ENCODE data around the gene ALK. TPM values are rescaled to one million over a fixed set of nuclear protein-coding genes. Genes with fewer than 3 reads are reported as not detected.

The ALK gene
- total and polyA plus RNA-seq, 12 donors, result 0.09 to 1.8 (median 0.53) TPM; not detected in 1

DNA sequence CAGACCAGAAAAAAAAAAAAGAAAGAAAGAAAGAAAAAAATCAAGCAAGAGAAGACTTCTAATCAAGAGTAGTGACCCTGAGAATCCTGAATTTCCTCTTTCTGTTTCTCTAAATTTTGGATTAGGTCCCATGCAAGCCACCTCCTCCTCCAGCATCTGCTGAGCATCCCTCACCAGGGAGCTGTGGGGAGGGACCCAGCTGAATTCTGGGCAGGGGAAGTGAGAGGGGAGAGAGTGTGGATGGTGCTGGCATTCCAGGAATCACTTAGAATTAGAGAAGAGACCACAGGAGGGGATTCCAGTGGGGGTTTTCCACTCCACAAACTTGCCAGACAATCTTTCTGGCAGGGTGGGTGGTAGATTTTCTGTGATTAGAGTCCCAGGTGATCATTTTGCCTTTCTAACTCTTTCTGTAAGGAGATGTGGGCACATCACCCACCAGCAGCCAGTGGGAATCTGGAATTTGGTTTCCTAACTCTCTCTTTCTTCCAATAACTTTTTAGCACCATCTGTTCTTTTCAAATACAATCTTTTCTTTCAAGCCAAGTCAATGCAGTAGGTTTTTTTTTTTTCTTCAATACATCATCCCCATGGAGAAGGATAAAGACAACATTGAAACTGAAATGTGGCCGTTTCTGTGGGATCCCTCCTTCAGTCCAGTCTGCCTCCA lies 526.9 kb downstream of the ALK start:
- no peak for DNase-seq
- Histone ChIP-seq H3K27me3 (no peaks in the 10 kb centered on the region), H3K27ac (no peak overlapping the region), H3K4me3 (no peak overlapping the region), H3K9me3 (replicated peaks in 1 of 3) (no peaks in the 10 kb centered on the region), H3K4me1 (replicated peaks in 1 of 2) (no peaks in the 10 kb centered on the region), H3K36me3 (replicated peaks in 1 of 2) (no peaks in the 10 kb centered on the region)
- TF ChIP-seq, protein P1, sequence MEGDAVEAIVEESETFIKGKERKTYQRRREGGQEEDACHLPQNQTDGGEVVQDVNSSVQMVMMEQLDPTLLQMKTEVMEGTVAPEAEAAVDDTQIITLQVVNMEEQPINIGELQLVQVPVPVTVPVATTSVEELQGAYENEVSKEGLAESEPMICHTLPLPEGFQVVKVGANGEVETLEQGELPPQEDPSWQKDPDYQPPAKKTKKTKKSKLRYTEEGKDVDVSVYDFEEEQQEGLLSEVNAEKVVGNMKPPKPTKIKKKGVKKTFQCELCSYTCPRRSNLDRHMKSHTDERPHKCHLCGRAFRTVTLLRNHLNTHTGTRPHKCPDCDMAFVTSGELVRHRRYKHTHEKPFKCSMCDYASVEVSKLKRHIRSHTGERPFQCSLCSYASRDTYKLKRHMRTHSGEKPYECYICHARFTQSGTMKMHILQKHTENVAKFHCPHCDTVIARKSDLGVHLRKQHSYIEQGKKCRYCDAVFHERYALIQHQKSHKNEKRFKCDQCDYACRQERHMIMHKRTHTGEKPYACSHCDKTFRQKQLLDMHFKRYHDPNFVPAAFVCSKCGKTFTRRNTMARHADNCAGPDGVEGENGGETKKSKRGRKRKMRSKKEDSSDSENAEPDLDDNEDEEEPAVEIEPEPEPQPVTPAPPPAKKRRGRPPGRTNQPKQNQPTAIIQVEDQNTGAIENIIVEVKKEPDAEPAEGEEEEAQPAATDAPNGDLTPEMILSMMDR (IDR thresholded peaks at IDR 0.05), result no peak
- no peak for TF ChIP-seq POLR2A (IDR thresholded peaks at IDR 0.05)
- WGBS, 4 donors, result 33 to 50% (median 41%) methylated on average over 1 of the region's 1 CpG
- intact Hi-C loops (cut with DNase I), result no loop called here

DNA sequence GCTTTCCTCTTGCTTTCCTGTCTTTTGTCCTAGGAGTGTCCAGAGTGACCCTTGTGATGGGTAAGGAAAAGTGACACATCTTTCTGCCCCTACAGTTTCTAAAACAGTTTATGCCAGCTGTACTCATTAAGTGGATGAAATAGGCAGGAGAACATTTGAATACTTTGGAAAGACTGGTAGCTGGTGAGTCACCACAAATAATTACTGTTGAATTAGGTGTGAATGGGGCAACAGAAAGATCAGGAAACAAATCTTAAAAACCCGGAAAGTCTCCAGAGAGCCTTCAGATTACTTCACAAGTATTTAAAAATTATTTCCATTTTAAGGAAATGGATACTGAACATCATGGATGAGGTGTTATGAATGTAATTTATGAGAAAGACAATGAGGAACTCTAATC lies 527.7 kb downstream of the ALK start:
- Histone ChIP-seq H3K4me3 (no peak overlapping the region), H3K4me1 (replicated peaks in 1 of 2) (no peaks in the 10 kb centered on the region), H3K36me3 (replicated peaks in 1 of 2) (no peaks in the 10 kb centered on the region), H3K27me3 (no peaks in the 10 kb centered on the region), H3K27ac (no peak overlapping the region), H3K9me3 (replicated peaks in 1 of 3) (no peaks in the 10 kb centered on the region)
- no peak for TF ChIP-seq POLR2A (IDR thresholded peaks at IDR 0.05)
- TF ChIP-seq, protein P1 (IDR thresholded peaks at IDR 0.05), result no peak
- intact Hi-C loops (cut with DNase I), result no loop called here
- WGBS, 4 donors, result 82 to 87% (median 86%) methylated on average over 1 of the region's 1 CpG
- no peak for DNase-seq

DNA sequence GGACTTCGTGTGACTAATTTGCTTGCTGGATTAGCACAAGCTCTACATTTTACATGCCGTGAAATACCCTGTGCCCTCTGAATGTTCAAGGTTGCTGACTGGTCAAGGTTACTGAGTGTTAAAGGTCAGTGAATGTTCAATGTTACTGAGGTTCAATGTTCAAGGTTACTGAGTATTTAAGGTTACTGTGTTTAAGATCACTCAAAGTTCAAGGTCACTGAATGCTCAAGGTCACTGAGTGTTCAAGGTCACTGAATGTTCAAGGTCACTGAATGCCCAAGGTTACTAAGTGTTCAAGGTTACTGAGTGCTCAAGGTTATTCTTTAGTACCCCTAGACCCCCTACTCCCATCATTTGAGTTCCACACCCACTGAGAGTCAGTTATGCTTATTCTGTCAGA lies 528.6 kb downstream of the ALK start:
- H3K9me3 ChIP-seq (replicated peaks in 1 of 3), result no peaks in the 10 kb centered on the region
- no peaks in the 10 kb centered on the region for H3K4me1 ChIP-seq (replicated peaks in 1 of 2)
- 51 to 63% (median 60%) methylated on average over 2 of the region's 2 CpGs for WGBS, 4 donors
- no peaks in the 10 kb centered on the region for H3K36me3 ChIP-seq (replicated peaks in 1 of 2)
- no peak overlapping the region for H3K4me3 ChIP-seq
- TF ChIP-seq, protein P1 (IDR thresholded peaks at IDR 0.05), result no peak
- TF ChIP-seq POLR2A (IDR thresholded peaks at IDR 0.05), result no peak
- DNase-seq, result no peak
- intact Hi-C loops (cut with DNase I), result no loop called here
- H3K27me3 ChIP-seq, result no peaks in the 10 kb centered on the region
- no peak overlapping the region for H3K27ac ChIP-seq

DNA sequence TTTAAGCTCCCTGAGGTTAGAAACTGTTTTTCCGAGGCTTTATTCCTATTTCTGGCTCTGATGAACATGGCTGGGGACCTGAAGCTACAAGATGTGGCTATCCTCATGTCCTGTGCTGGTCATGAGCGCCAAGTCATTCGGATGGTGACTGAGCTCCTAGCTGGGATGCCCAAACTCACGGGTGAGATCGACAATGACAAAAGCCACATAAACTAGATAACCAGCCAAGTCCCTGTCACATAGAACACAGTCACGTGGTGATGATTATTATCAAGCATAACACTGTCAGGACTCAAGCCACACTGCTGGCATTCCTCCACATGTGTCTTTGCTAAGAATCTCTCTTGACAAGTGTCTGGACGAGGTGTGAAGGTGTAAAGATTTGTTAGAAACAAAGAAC lies 531.2 kb downstream of the ALK start:
- 64 to 75% (median 71%) methylated on average over 6 to 7 of the region's 7 CpGs for WGBS, 4 donors

DNA sequence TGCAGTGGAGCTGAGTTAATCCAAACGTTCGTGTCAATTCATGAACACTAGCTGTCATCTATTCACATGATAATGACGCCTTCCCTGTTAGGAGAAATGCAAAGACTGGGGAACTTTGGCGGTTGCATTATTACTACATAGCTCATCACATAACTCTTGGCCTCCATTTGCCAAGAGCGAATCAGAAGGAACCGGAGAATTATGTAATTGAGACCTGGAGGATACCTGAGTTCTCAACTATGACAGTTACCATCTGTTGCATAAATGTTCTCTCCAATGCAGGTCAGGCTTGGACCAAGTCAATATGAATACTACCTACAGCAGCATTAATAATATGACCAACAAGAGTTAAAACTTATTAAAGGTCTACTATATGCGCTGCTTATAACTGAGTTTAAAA lies 531.7 kb downstream of the ALK start:
- no peaks in the 10 kb centered on the region for H3K4me1 ChIP-seq (replicated peaks in 1 of 2)
- no peak overlapping the region for H3K27ac ChIP-seq
- H3K36me3 ChIP-seq (replicated peaks in 1 of 2), result no peaks in the 10 kb centered on the region
- 77 to 88% (median 86%) methylated on average over 7 of the region's 7 CpGs for WGBS, 4 donors
- H3K27me3 ChIP-seq, result no peaks in the 10 kb centered on the region
- intact Hi-C loops (cut with DNase I), result no loop called here
- H3K4me3 ChIP-seq, result no peak overlapping the region
- TF ChIP-seq, protein P1 (IDR thresholded peaks at IDR 0.05), result no peak
- no peak for TF ChIP-seq POLR2A (IDR thresholded peaks at IDR 0.05)
- H3K9me3 ChIP-seq (replicated peaks in 1 of 3), result no peaks in the 10 kb centered on the region
- DNase-seq, result no peak

More for the DNA sequence above, 531.2 kb downstream of the ALK start:
- no peak for TF ChIP-seq POLR2A (IDR thresholded peaks at IDR 0.05)
- Histone ChIP-seq H3K36me3 (replicated peaks in 1 of 2) (no peaks in the 10 kb centered on the region), H3K27ac (no peak overlapping the region), H3K9me3 (replicated peaks in 1 of 3) (no peaks in the 10 kb centered on the region), H3K4me3 (no peak overlapping the region), H3K27me3 (no peaks in the 10 kb centered on the region), H3K4me1 (replicated peaks in 1 of 2) (no peaks in the 10 kb centered on the region)
- no peak for DNase-seq
- intact Hi-C loops (cut with DNase I), result no loop called here
